H9 (cell line): ENCODE data around the gene ATG4B. TPM values are rescaled to one million over a fixed set of nuclear protein-coding genes. Genes with fewer than 3 reads are reported as not detected.

Experiments
- DNase-seq: peaks from one replicate; pipeline ENCODE4 v3.0.0-alpha.2; 2017
- H2AFZ ChIP-seq: one replicate; pipeline ENCODE4 v1.6.1; 2013; ENCODE audit warnings: mild to moderate bottlenecking, low read length, control low read depth, moderate library complexity
- H2AK5ac ChIP-seq: 2 replicates; pipeline ENCODE4 v1.6.1; 2013; ENCODE audit warnings: low read length, control low read depth, mixed read lengths; ENCODE audit not compliant: insufficient read length
- H2BK120ac ChIP-seq: one replicate; pipeline ENCODE4 v1.6.1; 2013; ENCODE audit warnings: low read depth, mild to moderate bottlenecking, low read length, control low read depth, inconsistent platforms; ENCODE audit not compliant: poor library complexity, severe bottlenecking
- H2BK12ac ChIP-seq: 2 replicates; pipeline ENCODE4 v1.6.1; 2013; ENCODE audit warnings: low read length, control low read depth, mixed read lengths, low read depth; ENCODE audit not compliant: insufficient read length
- H2BK15ac ChIP-seq: 2 replicates; pipeline ENCODE4 v1.6.1; 2013; ENCODE audit warnings: low read depth, low read length, control low read depth
- H2BK20ac ChIP-seq: one replicate; pipeline ENCODE4 v1.6.1; 2013; ENCODE audit warnings: low read depth, mild to moderate bottlenecking, low read length, control low read depth, inconsistent platforms; ENCODE audit not compliant: poor library complexity, severe bottlenecking
- H2BK5ac ChIP-seq: 2 replicates; pipeline ENCODE4 v1.6.1; 2013; ENCODE audit warnings: low read length, control low read depth, mixed read lengths; ENCODE audit not compliant: insufficient read length
- H3K14ac ChIP-seq: 2 replicates; pipeline ENCODE4 v1.6.1; 2013; ENCODE audit warnings: low read length, control low read depth; ENCODE audit not compliant: insufficient read depth
- H3K18ac ChIP-seq: 2 replicates; pipeline ENCODE4 v1.6.1; 2013; ENCODE audit warnings: low read depth, mild to moderate bottlenecking, mixed read lengths, low read length, control low read depth; ENCODE audit not compliant: insufficient read length
- H3K23ac ChIP-seq: 2 replicates; pipeline ENCODE4 v1.6.1; 2013; ENCODE audit warnings: low read length, control low read depth, mixed read lengths, low read depth; ENCODE audit not compliant: insufficient read length
- H3K23me2 ChIP-seq: 2 replicates; pipeline ENCODE4 v1.6.1; 2013; ENCODE audit warnings: low read depth, mild to moderate bottlenecking, mixed read lengths, low read length, control low read depth; ENCODE audit not compliant: insufficient read length, poor library complexity, severe bottlenecking
- H3K27ac ChIP-seq: 2 replicates; pipeline ENCODE4 v1.5.1; 2013; ENCODE audit warnings: low read length, control low read depth, mixed read lengths, low read depth; ENCODE audit not compliant: insufficient read length
- H3K27me3 ChIP-seq: 2 replicates; pipeline ENCODE4 v1.6.1; 2013; ENCODE audit warnings: low read length, control low read depth, inconsistent platforms; ENCODE audit not compliant: insufficient read depth
- H3K4ac ChIP-seq: 2 replicates; pipeline ENCODE4 v1.6.1; 2013; ENCODE audit warnings: low read depth, mild to moderate bottlenecking, control low read depth, inconsistent platforms, low read length, moderate library complexity
- H3K4me1 ChIP-seq: 2 replicates; pipeline ENCODE4 v1.6.1; 2013; ENCODE audit warnings: low read length, control low read depth, inconsistent platforms; ENCODE audit not compliant: insufficient read depth
- H3K4me2 ChIP-seq: 2 replicates; pipeline ENCODE4 v1.6.1; 2013; ENCODE audit warnings: low read length, control low read depth, mixed read lengths; ENCODE audit not compliant: insufficient read length, insufficient read depth
- H3K56ac ChIP-seq: 2 replicates; pipeline ENCODE4 v1.6.1; 2013; ENCODE audit warnings: low read depth, mild to moderate bottlenecking, mixed read lengths, low read length, control low read depth; ENCODE audit not compliant: insufficient read length
- H3K79me1 ChIP-seq: 2 replicates; pipeline ENCODE4 v1.6.1; 2013; ENCODE audit warnings: low read depth, mild to moderate bottlenecking, moderate library complexity, low read length, control low read depth, inconsistent platforms; ENCODE audit not compliant: insufficient read depth, poor library complexity, severe bottlenecking
- H3K79me2 ChIP-seq: 2 replicates; pipeline ENCODE4 v1.6.1; 2013; ENCODE audit warnings: low read length, control low read depth, inconsistent platforms; ENCODE audit not compliant: insufficient read depth
- H3K9ac ChIP-seq: 2 replicates; pipeline ENCODE4 v1.6.1; 2013; ENCODE audit warnings: low read length, control low read depth, mixed read lengths; ENCODE audit not compliant: insufficient read length; ENCODE audit errors: extremely low read depth
- H3K9me3 ChIP-seq: one replicate; pipeline ENCODE4 v1.6.1; 2013; ENCODE audit warnings: low read depth, low read length, inconsistent platforms; ENCODE audit not compliant: control insufficient read depth
- H3T11ph ChIP-seq: one replicate; pipeline ENCODE4 v1.6.1; 2013; ENCODE audit warnings: mild to moderate bottlenecking, low read length, control low read depth, inconsistent platforms
- H4K20me1 ChIP-seq: one replicate; pipeline ENCODE4 v1.6.1; 2013; ENCODE audit not compliant: control insufficient read depth, insufficient read length, insufficient read depth
- H4K5ac ChIP-seq: 2 replicates; pipeline ENCODE4 v1.6.1; 2013; ENCODE audit warnings: low read depth, mild to moderate bottlenecking, mixed read lengths, low read length, control low read depth; ENCODE audit not compliant: insufficient read length
- H4K8ac ChIP-seq: replicated peaks from 2 replicates; pipeline ENCODE4 v1.6.1; 2013; ENCODE audit warnings: low read length, control low read depth, mixed read lengths, low read depth; ENCODE audit not compliant: insufficient read length
- H4K91ac ChIP-seq: 2 replicates; pipeline ENCODE4 v1.6.1; 2013; ENCODE audit warnings: low read depth, mild to moderate bottlenecking, moderate library complexity, mixed read lengths, low read length, control low read depth; ENCODE audit not compliant: insufficient read length
- H3K27ac Mint-ChIP-seq, 3 experiments: 2 replicates in 2 of 3; 3 replicates in 1 of 3; pipeline ENCODE4 v1.8.0; 2020 to 2021; ENCODE audit warnings: mixed read lengths in 3 of 3, mild to moderate bottlenecking in 1 of 3, moderate library complexity in 1 of 3
- H3K27me3 Mint-ChIP-seq: 2 replicates; pipeline ENCODE4 v1.8.0; 2021; ENCODE audit warnings: low read depth, mild to moderate bottlenecking, moderate library complexity, mixed read lengths
- H3K36me3 Mint-ChIP-seq, 3 experiments: 2 replicates in 2 of 3; 3 replicates in 1 of 3; pipeline ENCODE4 v1.8.0; 2020 to 2021; ENCODE audit warnings: low read depth in 3 of 3, mixed read lengths in 3 of 3; ENCODE audit not compliant: insufficient read depth in 1 of 3
- H3K4me1 Mint-ChIP-seq, 2 experiments: 2 replicates each; pipeline ENCODE4 v1.8.0; 2020; ENCODE audit warnings: mixed read lengths in 2 of 2
- H3K4me3 Mint-ChIP-seq, 2 experiments: 2 replicates in 1 of 2; 3 replicates in 1 of 2; pipeline ENCODE4 v1.8.0; 2020 to 2021; ENCODE audit warnings: mild to moderate bottlenecking in 2 of 2, mixed read lengths in 2 of 2, moderate library complexity in 1 of 2
- H3K9me3 Mint-ChIP-seq, 2 experiments: 2 replicates in 1 of 2; 3 replicates in 1 of 2; pipeline ENCODE4 v1.8.0; 2020; ENCODE audit warnings: mild to moderate bottlenecking in 2 of 2, mixed read lengths in 2 of 2, moderate library complexity in 1 of 2
- WGBS: extraction: QIAGEN DNeasy Blood & Tissue Kit; methylation state at CpG from one replicate; pipeline ENCODE4 v1.1.7; 2013; ENCODE audit warnings: missing lambda C conversion rate, low lambda C conversion rate, mixed read lengths; ENCODE audit not compliant: insufficient read length; ENCODE audit errors: extremely low coverage; 5-methylcytosine and 5-hydroxymethylcytosine counted together
- total RNA-seq: library from RNA; stranded (reverse); gene quantifications from 2 replicates; pipeline ENCODE4 v1.2.1, GENCODE V29; 2021
- TF ChIP-seq, protein P1 (sequence below): fragments of 200-600 bp; sonication (generic); conservative IDR thresholded peaks from 3 replicates; pipeline ENCODE4 v1.8.0; 2021; ENCODE audit warnings: antibody characterized with exemption, mild to moderate bottlenecking

ATG4B gene
- total RNA-seq, 1 experiment from 2014 or later = 105 TPM

DNA sequence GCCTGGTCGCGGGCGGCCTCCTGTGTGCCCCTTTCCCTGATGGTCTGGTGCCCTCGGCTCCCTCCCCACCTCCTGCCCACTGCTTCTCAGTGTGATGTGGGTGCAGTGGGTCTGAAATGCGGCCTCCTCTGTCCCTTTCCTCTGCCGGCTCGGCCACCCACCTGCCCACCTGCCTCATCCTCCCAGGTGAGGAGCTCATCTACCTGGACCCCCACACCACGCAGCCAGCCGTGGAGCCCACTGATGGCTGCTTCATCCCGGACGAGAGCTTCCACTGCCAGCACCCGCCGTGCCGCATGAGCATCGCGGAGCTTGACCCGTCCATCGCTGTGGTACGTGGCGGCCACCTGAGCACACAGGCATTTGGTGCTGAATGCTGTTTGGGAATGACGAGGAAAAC, 30.9 kb downstream of the ATG4B start:
- WGBS = no CpG with 5 or more reads among the region's 21 CpGs
- no peak overlapping the region for H3K14ac ChIP-seq
- no peak for DNase-seq

More for the DNA sequence above, 30.9 kb downstream of the ATG4B start:
- Histone ChIP-seq H2BK120ac (no peak overlapping the region), H4K91ac (no peak overlapping the region), H3K4ac (no peak overlapping the region), H3K4me2 (no peak overlapping the region), H3K18ac (no peak overlapping the region), H3K9ac (no peak overlapping the region), H3K79me2 (no peaks in the 10 kb centered on the region), H4K20me1 (no peaks in the 10 kb centered on the region), H3K27ac (no peak overlapping the region), H2AK5ac (no peak overlapping the region), H3T11ph (no peak overlapping the region), H2BK15ac (no peak overlapping the region), H4K8ac (no peak overlapping the region), H3K27me3 (no peaks in the 10 kb centered on the region), H2AFZ (no peak overlapping the region), H3K56ac (no peak overlapping the region), H2BK5ac (no peak overlapping the region), H3K4me1 (no peaks in the 10 kb centered on the region), H3K9me3 (no peaks in the 10 kb centered on the region), H3K79me1 (no peaks in the 10 kb centered on the region), H2BK20ac (no peak overlapping the region), H4K5ac (no peak overlapping the region), H3K23me2 (no peaks in the 10 kb centered on the region), H3K23ac (no peak overlapping the region), H2BK12ac (no peak overlapping the region)
- TF ChIP-seq, protein P1, sequence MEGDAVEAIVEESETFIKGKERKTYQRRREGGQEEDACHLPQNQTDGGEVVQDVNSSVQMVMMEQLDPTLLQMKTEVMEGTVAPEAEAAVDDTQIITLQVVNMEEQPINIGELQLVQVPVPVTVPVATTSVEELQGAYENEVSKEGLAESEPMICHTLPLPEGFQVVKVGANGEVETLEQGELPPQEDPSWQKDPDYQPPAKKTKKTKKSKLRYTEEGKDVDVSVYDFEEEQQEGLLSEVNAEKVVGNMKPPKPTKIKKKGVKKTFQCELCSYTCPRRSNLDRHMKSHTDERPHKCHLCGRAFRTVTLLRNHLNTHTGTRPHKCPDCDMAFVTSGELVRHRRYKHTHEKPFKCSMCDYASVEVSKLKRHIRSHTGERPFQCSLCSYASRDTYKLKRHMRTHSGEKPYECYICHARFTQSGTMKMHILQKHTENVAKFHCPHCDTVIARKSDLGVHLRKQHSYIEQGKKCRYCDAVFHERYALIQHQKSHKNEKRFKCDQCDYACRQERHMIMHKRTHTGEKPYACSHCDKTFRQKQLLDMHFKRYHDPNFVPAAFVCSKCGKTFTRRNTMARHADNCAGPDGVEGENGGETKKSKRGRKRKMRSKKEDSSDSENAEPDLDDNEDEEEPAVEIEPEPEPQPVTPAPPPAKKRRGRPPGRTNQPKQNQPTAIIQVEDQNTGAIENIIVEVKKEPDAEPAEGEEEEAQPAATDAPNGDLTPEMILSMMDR = no peak
- Mint-ChIP-seq H3K27me3 (no peaks in the 10 kb centered on the region), H3K9me3 (no peaks in the 10 kb centered on the region), H3K36me3 (peaks cover 10 to 65% (median 57%) of the 10 kb centered on the region in 3 experiments; a peak in 6 of 7 replicates), H3K4me1 (peaks cover 2 to 5% of the 10 kb centered on the region in 2 experiments; a peak in 3 of 4 replicates), H3K27ac (no peak overlapping the region; a peak in 1 of 7 replicates), H3K4me3 (no peak overlapping the region; a peak in 1 of 5 replicates)
